Subcutaneous adipose tissue (tissue), 4 donors: Measurements from ENCODE around the gene PAK6. TPM values are rescaled to one million over a fixed set of nuclear protein-coding genes. Genes with fewer than 3 reads are reported as not detected.

Experiments
- CTCF ChIP-seq: fragments of 450-650 bp; IDR thresholded peaks from one replicate; pipeline ENCODE4 v1.5.1; 2016; ENCODE audit warnings: low read depth, mild to moderate bottlenecking, control low read depth, antibody characterized with exemption, moderate library complexity
- total RNA-seq, 4 donors: library from RNA; depleted of rRNA; stranded (reverse); fragments of >200 nt; gene quantifications; one replicate each; pipeline ENCODE4 v1.1.0, GENCODE V29; 2016

PAK6 gene
- total RNA-seq, 4 donors from 2014 or later = 0.49 to 4.1 (median 0.81) TPM

- no peak for TF ChIP-seq CTCF
These were observed 4.1 kb upstream of the PAK6 start for GRCh38 chr15:40234783-40235182.

GRCh38 chr15:40235201-40235885, 3.5 kb upstream of the PAK6 start:
- no peak for TF ChIP-seq CTCF

- TF ChIP-seq CTCF = no peak
These were observed 485 bp downstream of the PAK6 start for GRCh38 chr15:40239404-40239692.

GRCh38 chr15:40239693-40240618, 1.1 kb downstream of the PAK6 start:
- TF ChIP-seq CTCF = no peak

- TF ChIP-seq CTCF = no peak
These were observed 1.9 kb downstream of the PAK6 start for GRCh38 chr15:40240619-40241221.

GRCh38 chr15:40241269-40242212, 2.7 kb downstream of the PAK6 start:
- TF ChIP-seq CTCF = no peak
